SK-N-SH treated with all-trans-retinoic acid at 6 μM for 48 hours (cell line): ENCODE data around the gene PLD2.

Source experiments
- ATAC-seq: fragments of 200-7000 bp; cut with Tn5 transposase; 3 replicates; pipeline ENCODE4 v1.9.1; 2020; ENCODE audit warnings: mild to moderate bottlenecking, moderate library complexity
- ARNTL ChIP-seq: fragments of 450-650 bp; formaldehyde crosslinking; IDR thresholded peaks from 2 replicates; pipeline ENCODE4 v1.5.0; 2020; ENCODE audit warnings: low read depth, mild to moderate bottlenecking, moderate library complexity, borderline replicate concordance
- BACH2 ChIP-seq: fragments of 250-450 bp; sonication (Bioruptor Pico); IDR thresholded peaks from 2 replicates; pipeline ENCODE4 v1.9.0; 2021; ENCODE audit warnings: mild to moderate bottlenecking, borderline replicate concordance
- CSDC2 ChIP-seq: fragments of 250-450 bp; sonication (Bioruptor Pico); IDR thresholded peaks from 2 replicates; pipeline ENCODE4 v1.5.0; 2020; ENCODE audit warnings: mild to moderate bottlenecking, moderate library complexity
- ESRRG ChIP-seq: fragments of 250-450 bp; sonication (Bioruptor Pico); IDR thresholded peaks from 2 replicates; pipeline ENCODE4 v1.6.1; 2021; ENCODE audit warnings: mild to moderate bottlenecking
- GLIS3 ChIP-seq: fragments of 250-450 bp; sonication (Bioruptor Pico); IDR thresholded peaks from 2 replicates; pipeline ENCODE4 v1.5.0; 2020; ENCODE audit warnings: mild to moderate bottlenecking, moderate library complexity
- ISL1 ChIP-seq: fragments of 250-450 bp; sonication (Bioruptor Pico); IDR thresholded peaks from 2 replicates; pipeline ENCODE4 v2.1.2; 2022; ENCODE audit warnings: mild to moderate bottlenecking, moderate library complexity
- OSR1 ChIP-seq: fragments of 250-450 bp; sonication (Bioruptor Pico); IDR thresholded peaks from 2 replicates; pipeline ENCODE4 v1.8.0; 2022; ENCODE audit warnings: moderate library complexity, mild to moderate bottlenecking, inconsistent platforms
- POU6F1 ChIP-seq: fragments of 250-450 bp; sonication (Bioruptor Pico); IDR thresholded peaks from 2 replicates; pipeline ENCODE4 v1.8.0; 2021; ENCODE audit warnings: low read depth, mild to moderate bottlenecking, moderate library complexity, borderline replicate concordance
- PPARA ChIP-seq: fragments of 250-450 bp; sonication (Bioruptor Pico); IDR thresholded peaks from 2 replicates; pipeline ENCODE4 v1.5.0; 2020; ENCODE audit warnings: mild to moderate bottlenecking, borderline replicate concordance
- RARB ChIP-seq: fragments of 250-450 bp; sonication (Bioruptor Pico); IDR thresholded peaks from 2 replicates; pipeline ENCODE4 v1.8.0; 2021; ENCODE audit warnings: mild to moderate bottlenecking, moderate library complexity
- SNAI2 ChIP-seq: fragments of 250-450 bp; sonication (Bioruptor Pico); IDR thresholded peaks from 2 replicates; pipeline ENCODE4 v1.5.0; 2020; ENCODE audit warnings: mild to moderate bottlenecking, moderate library complexity
- TCF4 ChIP-seq: fragments of 250-450 bp; sonication (Bioruptor Pico); IDR thresholded peaks from 2 replicates; pipeline ENCODE4 v1.8.0; 2021; ENCODE audit warnings: mild to moderate bottlenecking, moderate library complexity, borderline replicate concordance
- TOX ChIP-seq: fragments of 250-450 bp; sonication (Bioruptor Pico); IDR thresholded peaks from 2 replicates; pipeline ENCODE4 v1.8.0; 2021; ENCODE audit warnings: mild to moderate bottlenecking, moderate library complexity, borderline replicate concordance
- ZC3H10 ChIP-seq: fragments of 250-450 bp; sonication (Bioruptor Pico); IDR thresholded peaks from 2 replicates; pipeline ENCODE4 v1.5.1; 2021; ENCODE audit warnings: mild to moderate bottlenecking, moderate library complexity
- ZFP3 ChIP-seq: fragments of 250-450 bp; sonication (Bioruptor Pico); IDR thresholded peaks from 2 replicates; pipeline ENCODE4 v1.5.0; 2020; ENCODE audit warnings: mild to moderate bottlenecking, moderate library complexity
- ZFP30 ChIP-seq: fragments of 450-650 bp; formaldehyde crosslinking; IDR thresholded peaks from 2 replicates; pipeline ENCODE4 v1.5.0; 2022; ENCODE audit warnings: mild to moderate bottlenecking, moderate library complexity
- ZNF565 ChIP-seq: fragments of 450-650 bp; formaldehyde crosslinking; conservative IDR thresholded peaks from 2 replicates; pipeline ENCODE4 v1.5.0; 2020; ENCODE audit warnings: low read depth, mild to moderate bottlenecking, moderate library complexity
- ZNF70 ChIP-seq: fragments of 450-650 bp; formaldehyde crosslinking; IDR thresholded peaks from 2 replicates; pipeline ENCODE4 v1.5.0; 2020; ENCODE audit warnings: mild to moderate bottlenecking, moderate library complexity
- TF ChIP-seq, protein P1 (sequence below): fragments of 250-450 bp; sonication (Bioruptor Pico); IDR thresholded peaks from 2 replicates; pipeline ENCODE4 v1.5.1; 2021; ENCODE audit warnings: mild to moderate bottlenecking, moderate library complexity
- TF ChIP-seq, protein P2 (sequence below): fragments of 250-450 bp; sonication (Bioruptor Pico); IDR thresholded peaks from 2 replicates; pipeline ENCODE4 v1.5.1; 2020; ENCODE audit warnings: low read depth, mild to moderate bottlenecking, moderate library complexity
- TF ChIP-seq, protein P3 (sequence below): fragments of 250-450 bp; sonication (Bioruptor Pico); IDR thresholded peaks from 2 replicates; pipeline ENCODE4 v1.5.0; 2020; ENCODE audit warnings: mild to moderate bottlenecking, moderate library complexity

The PLD2 gene

GRCh38 chr17:4812690-4813089 is 5.7 kb downstream of the PLD2 start:
- no peak for ATAC-seq
- TF ChIP-seq RARB (no peak), ISL1 (CRISPR knock-in tag) (no peak), TOX (no peak), ZC3H10 (no peak), ESRRG (no peak), SNAI2 (CRISPR knock-in tag) (no peak), BACH2 (CRISPR knock-in tag) (no peak), POU6F1 (CRISPR knock-in tag) (no peak), ARNTL (no peak), ZNF70 (CRISPR knock-in tag) (no peak)
- TF ChIP-seq, protein P1, sequence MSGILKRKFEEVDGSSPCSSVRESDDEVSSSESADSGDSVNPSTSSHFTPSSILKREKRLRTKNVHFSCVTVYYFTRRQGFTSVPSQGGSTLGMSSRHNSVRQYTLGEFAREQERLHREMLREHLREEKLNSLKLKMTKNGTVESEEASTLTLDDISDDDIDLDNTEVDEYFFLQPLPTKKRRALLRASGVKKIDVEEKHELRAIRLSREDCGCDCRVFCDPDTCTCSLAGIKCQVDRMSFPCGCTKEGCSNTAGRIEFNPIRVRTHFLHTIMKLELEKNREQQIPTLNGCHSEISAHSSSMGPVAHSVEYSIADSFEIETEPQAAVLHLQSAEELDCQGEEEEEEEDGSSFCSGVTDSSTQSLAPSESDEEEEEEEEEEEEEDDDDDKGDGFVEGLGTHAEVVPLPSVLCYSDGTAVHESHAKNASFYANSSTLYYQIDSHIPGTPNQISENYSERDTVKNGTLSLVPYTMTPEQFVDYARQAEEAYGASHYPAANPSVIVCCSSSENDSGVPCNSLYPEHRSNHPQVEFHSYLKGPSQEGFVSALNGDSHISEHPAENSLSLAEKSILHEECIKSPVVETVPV = no peak
- TF ChIP-seq, protein P2, sequence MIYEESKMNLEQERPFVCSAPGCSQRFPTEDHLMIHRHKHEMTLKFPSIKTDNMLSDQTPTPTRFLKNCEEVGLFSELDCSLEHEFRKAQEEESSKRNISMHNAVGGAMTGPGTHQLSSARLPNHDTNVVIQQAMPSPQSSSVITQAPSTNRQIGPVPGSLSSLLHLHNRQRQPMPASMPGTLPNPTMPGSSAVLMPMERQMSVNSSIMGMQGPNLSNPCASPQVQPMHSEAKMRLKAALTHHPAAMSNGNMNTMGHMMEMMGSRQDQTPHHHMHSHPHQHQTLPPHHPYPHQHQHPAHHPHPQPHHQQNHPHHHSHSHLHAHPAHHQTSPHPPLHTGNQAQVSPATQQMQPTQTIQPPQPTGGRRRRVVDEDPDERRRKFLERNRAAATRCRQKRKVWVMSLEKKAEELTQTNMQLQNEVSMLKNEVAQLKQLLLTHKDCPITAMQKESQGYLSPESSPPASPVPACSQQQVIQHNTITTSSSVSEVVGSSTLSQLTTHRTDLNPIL = no peak

GRCh38 chr17:4815043-4815675 is 8.2 kb downstream of the PLD2 start:
- TF ChIP-seq ISL1 (CRISPR knock-in tag) (no peak), ZNF70 (CRISPR knock-in tag) (no peak), ZC3H10 (no peak), POU6F1 (CRISPR knock-in tag) (no peak), ZNF565 (CRISPR knock-in tag) (no peak), ESRRG (no peak), OSR1 (CRISPR knock-in tag) (no peak), ZFP3 (no peak), GLIS3 (CRISPR knock-in tag) (no peak), TOX (no peak)
- TF ChIP-seq, protein P3, sequence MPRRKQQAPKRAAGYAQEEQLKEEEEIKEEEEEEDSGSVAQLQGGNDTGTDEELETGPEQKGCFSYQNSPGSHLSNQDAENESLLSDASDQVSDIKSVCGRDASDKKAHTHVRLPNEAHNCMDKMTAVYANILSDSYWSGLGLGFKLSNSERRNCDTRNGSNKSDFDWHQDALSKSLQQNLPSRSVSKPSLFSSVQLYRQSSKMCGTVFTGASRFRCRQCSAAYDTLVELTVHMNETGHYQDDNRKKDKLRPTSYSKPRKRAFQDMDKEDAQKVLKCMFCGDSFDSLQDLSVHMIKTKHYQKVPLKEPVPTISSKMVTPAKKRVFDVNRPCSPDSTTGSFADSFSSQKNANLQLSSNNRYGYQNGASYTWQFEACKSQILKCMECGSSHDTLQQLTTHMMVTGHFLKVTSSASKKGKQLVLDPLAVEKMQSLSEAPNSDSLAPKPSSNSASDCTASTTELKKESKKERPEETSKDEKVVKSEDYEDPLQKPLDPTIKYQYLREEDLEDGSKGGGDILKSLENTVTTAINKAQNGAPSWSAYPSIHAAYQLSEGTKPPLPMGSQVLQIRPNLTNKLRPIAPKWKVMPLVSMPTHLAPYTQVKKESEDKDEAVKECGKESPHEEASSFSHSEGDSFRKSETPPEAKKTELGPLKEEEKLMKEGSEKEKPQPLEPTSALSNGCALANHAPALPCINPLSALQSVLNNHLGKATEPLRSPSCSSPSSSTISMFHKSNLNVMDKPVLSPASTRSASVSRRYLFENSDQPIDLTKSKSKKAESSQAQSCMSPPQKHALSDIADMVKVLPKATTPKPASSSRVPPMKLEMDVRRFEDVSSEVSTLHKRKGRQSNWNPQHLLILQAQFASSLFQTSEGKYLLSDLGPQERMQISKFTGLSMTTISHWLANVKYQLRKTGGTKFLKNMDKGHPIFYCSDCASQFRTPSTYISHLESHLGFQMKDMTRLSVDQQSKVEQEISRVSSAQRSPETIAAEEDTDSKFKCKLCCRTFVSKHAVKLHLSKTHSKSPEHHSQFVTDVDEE (CRISPR knock-in tag) = no peak
- peak; percentile 57 for ATAC-seq

GRCh38 chr17:4816826-4817225 is 9.9 kb downstream of the PLD2 start:
- ATAC-seq = no peak
- TF ChIP-seq ZNF70 (CRISPR knock-in tag) = no peak
- TF ChIP-seq SNAI2 (CRISPR knock-in tag) = no peak
- TF ChIP-seq ISL1 (CRISPR knock-in tag) = no peak
- TF ChIP-seq, protein P2 = no peak
- no peak for TF ChIP-seq ZFP30 (CRISPR knock-in tag)
- no peak for TF ChIP-seq ESRRG
- TF ChIP-seq POU6F1 (CRISPR knock-in tag) = no peak
- TF ChIP-seq, protein P1 = no peak
- no peak for TF ChIP-seq TCF4 (CRISPR knock-in tag)
- no peak for TF ChIP-seq ZNF565 (CRISPR knock-in tag)
- TF ChIP-seq PPARA (CRISPR knock-in tag) = no peak
- TF ChIP-seq ZFP3 = no peak
- no peak for TF ChIP-seq RARB
- TF ChIP-seq OSR1 (CRISPR knock-in tag) = no peak
- no peak for TF ChIP-seq CSDC2
- TF ChIP-seq ZC3H10 = no peak
